ENCODE data around the gene TBC1D20. TPM values are rescaled to one million over a fixed set of nuclear protein-coding genes. Genes with fewer than 3 reads are reported as not detected.

TBC1D20 gene
- total RNA-seq, 6 donors from 2014 or later, result 35.5 to 59.7 (median 37.5) TPM

DNA sequence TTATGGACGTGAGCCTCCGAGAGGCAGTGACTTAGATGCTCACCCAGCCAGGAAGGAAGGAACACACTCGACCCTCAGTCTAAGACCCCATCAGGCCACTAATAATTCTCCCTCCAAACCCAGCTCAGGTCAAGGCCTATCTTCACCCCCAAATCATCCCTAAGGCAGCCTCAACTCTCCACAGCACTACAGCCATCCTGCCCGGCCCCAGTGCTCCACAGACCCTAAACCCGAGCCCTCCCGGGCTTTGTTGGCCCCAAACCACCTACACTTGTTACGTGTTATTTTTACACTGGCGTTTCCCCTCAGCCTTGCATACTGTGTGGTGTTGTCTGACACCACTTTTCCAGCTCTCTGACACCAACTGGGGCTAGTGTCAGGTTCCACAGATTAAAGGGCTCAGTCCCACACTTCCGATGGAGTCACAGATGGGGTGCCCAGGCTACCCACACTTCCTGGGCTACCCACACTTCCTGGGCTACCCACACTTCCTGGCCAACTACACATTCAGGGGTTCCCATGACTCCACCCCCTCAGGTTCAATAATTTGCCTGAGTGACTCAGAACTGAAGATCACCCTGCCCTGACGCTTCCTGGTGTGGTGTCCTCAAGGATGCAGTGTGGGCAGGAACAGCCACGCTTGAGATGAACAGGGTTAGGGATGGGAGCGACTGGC, 28.9 kb downstream of the TBC1D20 start:
- ATAC-seq (ENCODE audit: low FRiP score in 2 of 2), result no peak
- peak overlapping the region in 1 of 4 donors; percentile 27 for H3K27ac ChIP-seq
- H3K4me1 ChIP-seq, result peaks cover 6 to 11% (median 6%) of the 10 kb centered on the region in 4 donors
- WGBS, 2 donors, result 79 to 80% methylated on average over 12 of the region's 12 CpGs
- no peak overlapping the region for H3K4me3 ChIP-seq
- no peaks in the 10 kb centered on the region for H3K9me3 ChIP-seq
- TF ChIP-seq EP300 (IDR thresholded peaks at IDR 0.05) (no peak), POLR2AphosphoS5 (IDR thresholded peaks at IDR 0.05) (no peak), POLR2A (IDR thresholded peaks at IDR 0.05) (no peak), CTCF (IDR thresholded peaks at IDR 0.05) (no peak)
- no peaks in the 10 kb centered on the region for H3K27me3 ChIP-seq
- DNase-seq, result no peak
- peaks cover 27 to 93% (median 72%) of the 10 kb centered on the region in 4 donors for H3K36me3 ChIP-seq

DNA sequence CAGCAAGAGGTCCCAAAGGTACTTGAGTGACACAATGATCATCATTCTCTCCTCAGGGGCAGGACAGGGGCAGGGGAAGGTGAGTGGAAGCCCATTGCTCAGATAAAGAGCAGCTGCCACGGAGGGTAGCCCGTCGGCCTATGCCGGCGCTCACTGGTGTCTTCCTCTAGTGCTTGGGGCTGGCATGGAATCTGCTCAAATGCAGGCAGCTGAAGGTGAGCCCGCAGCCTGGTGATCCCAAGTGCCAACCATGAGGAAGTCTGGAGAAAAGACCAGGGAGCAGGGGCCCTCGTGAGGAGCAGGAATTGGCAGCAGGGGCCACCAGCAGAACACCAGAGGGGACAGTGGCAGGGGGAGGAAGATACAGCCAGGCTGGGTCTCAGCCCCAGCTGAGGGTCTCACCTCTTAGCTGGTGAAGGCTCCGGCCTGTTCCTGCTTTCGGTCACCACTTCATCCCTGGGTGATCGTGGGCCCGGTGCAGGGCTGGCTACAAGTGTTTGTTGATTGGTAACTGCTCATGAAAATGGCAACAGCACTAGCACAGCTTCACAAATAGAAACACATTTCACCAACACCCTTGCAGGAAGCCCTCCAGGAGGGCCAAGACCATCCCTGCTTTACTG, 29.5 kb downstream of the TBC1D20 start:
- Histone ChIP-seq H3K4me3 (no peak overlapping the region), H3K36me3 (peaks cover 21 to 91% (median 72%) of the 10 kb centered on the region in 4 donors), H3K27me3 (no peaks in the 10 kb centered on the region), H3K27ac (no peak overlapping the region), H3K9me3 (no peaks in the 10 kb centered on the region), H3K4me1 (peaks cover 0 to 5% (median under 1%) of the 10 kb centered on the region in 4 donors)
- 91 to 100% methylated on average over 7 to 11 of the region's 11 CpGs for WGBS, 2 donors
- no peak for TF ChIP-seq POLR2AphosphoS5 (IDR thresholded peaks at IDR 0.05)
- TF ChIP-seq CTCF (IDR thresholded peaks at IDR 0.05), result no peak
- no peak for TF ChIP-seq POLR2A (IDR thresholded peaks at IDR 0.05)
- no peak for TF ChIP-seq EP300 (IDR thresholded peaks at IDR 0.05)
- DNase-seq, result peak in 1 of 2 donors; percentile 46
- no peak for ATAC-seq (ENCODE audit: low FRiP score in 2 of 2)

GRCh38 chr20:432208-432607, 30.1 kb downstream of the TBC1D20 start:
- H3K36me3 ChIP-seq, result peaks cover 16 to 93% (median 73%) of the 10 kb centered on the region in 4 donors
- peak in 1 of 2 donors; percentile 54 for DNase-seq
- H3K27me3 ChIP-seq, result no peaks in the 10 kb centered on the region

GRCh38 chr20:431012-431904, 31.1 kb downstream of the TBC1D20 start:
- peaks cover 9 to 87% (median 68%) of the 10 kb centered on the region in 4 donors for H3K36me3 ChIP-seq
- H3K9me3 ChIP-seq, result no peaks in the 10 kb centered on the region
- no peak overlapping the region for H3K4me3 ChIP-seq
- H3K27me3 ChIP-seq, result no peaks in the 10 kb centered on the region
- WGBS, 2 donors, result 71 to 73% methylated on average over 14 to 17 of the region's 17 CpGs
- H3K4me1 ChIP-seq, result no peaks in the 10 kb centered on the region
- DNase-seq (peak in 1 of 2 donors; percentile 73), ATAC-seq (ENCODE audit: low FRiP score in 2 of 2) (peak; percentile 27 to 50)
- H3K27ac ChIP-seq, result peak overlapping the region in 1 of 4 donors; percentile 1
- TF ChIP-seq POLR2AphosphoS5 (IDR thresholded peaks at IDR 0.05) (no peak), EP300 (IDR thresholded peaks at IDR 0.05) (no peak), CTCF (IDR thresholded peaks at IDR 0.05) (peak; percentile 36 to 83 (median 60)), POLR2A (IDR thresholded peaks at IDR 0.05) (no peak)

More at GRCh38 chr20:432208-432607, 30.1 kb downstream of the TBC1D20 start:
- H3K9me3 ChIP-seq, result no peaks in the 10 kb centered on the region
- H3K4me3 ChIP-seq, result no peak overlapping the region
- H3K4me1 ChIP-seq, result no peaks in the 10 kb centered on the region
- TF ChIP-seq POLR2A (IDR thresholded peaks at IDR 0.05) (no peak), CTCF (IDR thresholded peaks at IDR 0.05) (no peak), EP300 (IDR thresholded peaks at IDR 0.05) (no peak), POLR2AphosphoS5 (IDR thresholded peaks at IDR 0.05) (no peak)
- no peak for ATAC-seq (ENCODE audit: low FRiP score in 2 of 2)
- WGBS, 2 donors, result 90 to 96% methylated on average over 13 of the region's 13 CpGs
- no peak overlapping the region for H3K27ac ChIP-seq
